K562 (cell line): ENCODE measurements around the gene GPN3. TPM values are rescaled to one million over a fixed set of nuclear protein-coding genes. Genes with fewer than 3 reads are reported as not detected.

Source experiments
- ATAC-seq: fragments of 200-7000 bp; cut with Tn5 transposase; 3 replicates; pipeline ENCODE4 v1.9.1; 2020; ENCODE audit warnings: moderate library complexity
- Bru-seq: library from RNA; stranded (reverse); fragments of 400-500 nt; gene quantifications from one replicate; lab custom pipeline; 2021; lab: Mats Ljungman, UMichigan
- BruChase-seq, 2 experiments: library from RNA; stranded (reverse); fragments of 400-500 nt; gene quantifications; one replicate each; lab custom pipeline; 2021; lab: Mats Ljungman, UMichigan
- BruUV-seq: library from RNA; stranded (reverse); fragments of 400-500 nt; replicated peaks from 2 replicates; lab custom pipeline; 2021; lab: Mats Ljungman, UMichigan
- CTCF ChIA-PET: fragments of 300-600 bp; formaldehyde crosslinking; extraction: SDS; loops from one replicate; lab custom pipeline; 2021; ENCODE audit warnings: low intra/inter-chr PET ratio; lab: Yijun Ruan, JAX
- POLR2A ChIA-PET: fragments of 300-600, 350-650 bp; sonication (Branson Sonifier 250); formaldehyde crosslinking; extraction: SDS; loops from one replicate; lab custom pipeline; 2021; ENCODE audit warnings: antibody characterized with exemption, inconsistent platforms; lab: Yijun Ruan, JAX
- DNase-seq, 4 experiments: peaks; one replicate each; pipeline versions ENCODE4 v3.0.0 to v3.0.0-alpha.2; 2011 to 2018; ENCODE audit warnings: low spot score in 3 of 4, mixed read lengths in 3 of 4; ENCODE audit errors: extremely low read depth in 1 of 4
- FAIRE-seq: peaks from 2 replicates; lab custom pipeline; 2011; peaks lifted over from hg19 to GRCh38; lab: Jason Lieb, UNC
- H2AFZ ChIP-seq: 2 replicates; pipeline ENCODE4 v1.6.0; 2011; ENCODE audit warnings: low read depth, low read length, control low read depth, inconsistent platforms
- H3K27ac ChIP-seq: fragments of 200-600 bp; 3 replicates; pipeline ENCODE4 v1.8.0; 2011; ENCODE audit warnings: low read depth, mild to moderate bottlenecking, control low read depth, inconsistent platforms, low read length, moderate library complexity, mixed read lengths; ENCODE audit errors: extremely low read depth
- H3K27me3 ChIP-seq, 2 experiments: fragments of 300-600 bp in 1 of 2; 2 replicates in 1 of 2; 3 replicates in 1 of 2; pipeline versions ENCODE4 v1.6.0 to v1.8.0; 2011; ENCODE audit warnings: inconsistent platforms in 2 of 2, low read length in 2 of 2, mild to moderate bottlenecking in 1 of 2, mixed read lengths in 1 of 2, moderate library complexity in 1 of 2; ENCODE audit not compliant: control insufficient read depth in 2 of 2, insufficient read depth in 2 of 2
- H3K36me3 ChIP-seq: fragments of 300-600 bp; 3 replicates; pipeline ENCODE4 v1.8.0; 2011; ENCODE audit warnings: mild to moderate bottlenecking, low read length, inconsistent platforms; ENCODE audit not compliant: control insufficient read depth, insufficient read depth
- H3K4me1 ChIP-seq, 2 experiments: fragments of 200-600 bp in 1 of 2; replicated peaks in 1 of 2; 2 replicates in 1 of 2; 3 replicates in 1 of 2; pipeline versions ENCODE4 v1.5.1 to v1.8.0; 2011; ENCODE audit warnings: inconsistent platforms in 2 of 2, low read length in 2 of 2, mild to moderate bottlenecking in 1 of 2, mixed read lengths in 1 of 2, moderate library complexity in 1 of 2; ENCODE audit not compliant: control insufficient read depth in 2 of 2, insufficient read depth in 2 of 2
- H3K4me2 ChIP-seq: 2 replicates; pipeline ENCODE4 v1.6.1; 2011; ENCODE audit warnings: low read length, control low read depth, inconsistent platforms, mixed read lengths; ENCODE audit not compliant: insufficient read depth
- H3K4me3 ChIP-seq: fragments of 200-600 bp; sonication (generic), shearing (Covaris generic); 2 replicates; pipeline ENCODE4 v1.5.1; 2016; ENCODE audit warnings: control low read depth, inconsistent platforms
- H3K79me2 ChIP-seq: fragments of 200-600 bp; 3 replicates; pipeline ENCODE4 v1.8.0; 2011; ENCODE audit warnings: low read length, inconsistent platforms; ENCODE audit not compliant: control insufficient read depth, insufficient read depth
- H3K9ac ChIP-seq, 2 experiments: 2 replicates each; pipeline versions ENCODE4 v1.6.0 to v1.6.1; 2011; ENCODE audit warnings: low read depth in 2 of 2, low read length in 2 of 2, control low read depth in 1 of 2, inconsistent platforms in 1 of 2, mild to moderate bottlenecking in 1 of 2, mixed read lengths in 1 of 2; ENCODE audit not compliant: insufficient read depth in 1 of 2
- H3K9me1 ChIP-seq: one replicate; pipeline ENCODE4 v1.6.0; 2011; ENCODE audit warnings: inconsistent platforms, mild to moderate bottlenecking, low read length, moderate library complexity; ENCODE audit not compliant: control insufficient read depth, insufficient read depth
- H3K9me3 ChIP-seq: replicated peaks from 2 replicates; pipeline ENCODE4 v1.5.1; 2011; ENCODE audit warnings: low read depth, low read length, inconsistent platforms; ENCODE audit not compliant: control insufficient read depth, insufficient read depth
- H4K20me1 ChIP-seq: replicated peaks from 2 replicates; pipeline ENCODE4 v1.6.1; 2011; ENCODE audit warnings: low read length, inconsistent platforms, mixed read lengths; ENCODE audit not compliant: control insufficient read depth, insufficient read depth
- BMI1 ChIP-seq: fragments of 150-350 bp; IDR thresholded peaks from 2 replicates; pipeline ENCODE4 v1.6.1; 2014; ENCODE audit warnings: low read length
- HIVEP1 ChIP-seq: fragments of 250-450 bp; sonication (Bioruptor Pico); IDR thresholded peaks from 2 replicates; pipeline ENCODE4 v1.4.0; 2020; ENCODE audit warnings: mild to moderate bottlenecking
- MAFG ChIP-seq: fragments of 450-650 bp; conservative IDR thresholded peaks from 2 replicates; pipeline ENCODE4 v1.6.1; 2016; ENCODE audit warnings: missing genetic modification characterization, missing compliant biosample characterization
- MXI1 ChIP-seq: IDR thresholded peaks from 2 replicates; pipeline ENCODE4 v1.6.1; 2011; ENCODE audit warnings: low read depth, mild to moderate bottlenecking, improper control_type of control experiment, low read length
- ZNF23 ChIP-seq: fragments of 250-450 bp; sonication (Bioruptor Pico); IDR thresholded peaks from 2 replicates; pipeline ENCODE4 v1.4.0; 2020; ENCODE audit warnings: mild to moderate bottlenecking
- ZNF586 ChIP-seq: fragments of 450-650 bp; formaldehyde crosslinking; conservative IDR thresholded peaks from 2 replicates; pipeline ENCODE4 v1.4.0; 2020; ENCODE audit warnings: mild to moderate bottlenecking, moderate library complexity
- WGBS: fragments of 100-300 bp; shearing (Covaris generic); methylation state at CpG from one replicate; pipeline ENCODE4 v1.1.6; 2016; ENCODE audit warnings: low coverage, mixed read lengths; ENCODE audit not compliant: insufficient coverage; ENCODE audit errors: missing lambda C conversion rate; 5-methylcytosine and 5-hydroxymethylcytosine counted together
- in situ Hi-C: fragments of 300-500 bp; cut with MboI; formaldehyde crosslinking; loops from 4 replicates; pipeline ENCODE4 v1.15.0; 2018; ENCODE audit warnings: inconsistent platforms, mixed read lengths
- intact Hi-C: fragments of 100-400 bp; cut with micrococcal nuclease; formaldehyde crosslinking; loops from 2 replicates; pipeline ENCODE4 v1.14.2; 2022
- long read RNA-seq, 3 experiments: library from polyadenylated mRNA in 2 of 3; library from RNA in 1 of 3; unstranded in 2 of 3; stranded (forward) in 1 of 3; transcript quantifications; one replicate each; pipeline ENCODE4 v2.0.0, GENCODE V29; 2019 to 2022
- polyA minus RNA-seq, 3 experiments: library from RNA; depleted of rRNA, polyadenylated mRNA; stranded (reverse); fragments of >200 nt; gene quantifications; 2 replicates each; pipeline ENCODE4 v1.2.3, GENCODE V29; 2011
- polyA plus RNA-seq, 8 experiments: library from polyadenylated mRNA; depleted of rRNA in 4 of 8; stranded (reverse) in 5 of 8; unstranded in 3 of 8; fragments of >200 nt; fragmentation: Nextera tagmentation in 2 of 8; fragmentation: Illumina TruSeq in 1 of 8; extraction: Ambion mirVana in 2 of 8; extraction: Trizol in 1 of 8; gene quantifications; 2 replicates each; pipeline versions ENCODE4 v1.2.1 to v1.2.3, GENCODE V29; 2011 to 2014; ENCODE audit warnings: inconsistent platforms in 1 of 8, missing spikeins in 1 of 8
- total RNA-seq, 7 experiments: library from RNA; depleted of rRNA in 6 of 7; stranded (reverse); fragments of >200 nt in 6 of 7; fragmentation: Illumina TruSeq in 2 of 7; extraction: Trizol in 2 of 7; gene quantifications; 2 replicates each; pipeline versions ENCODE4 v1.2.1 to v1.2.3, GENCODE V29; 2011 to 2021; ENCODE audit warnings: low replicate concordance in 1 of 7
- TF ChIP-seq, protein P1 (sequence below): fragments of 450-650 bp; IDR thresholded peaks from 2 replicates; pipeline ENCODE4 v1.6.1; 2016; ENCODE audit warnings: antibody characterized with exemption
- TF ChIP-seq, protein P2 (sequence below): fragments of 450-650 bp; formaldehyde crosslinking; IDR thresholded peaks from 2 replicates; pipeline ENCODE4 v1.4.0; 2020; ENCODE audit warnings: mild to moderate bottlenecking, moderate library complexity

The GPN3 gene
- total RNA-seq (2011; cell fraction: chromatin; rRNA removed; ENCODE audit: low replicate concordance) = 16.0 and 19.8 TPM in 2 replicates
- 9.7 and 11.7 TPM in 2 replicates for total RNA-seq (2011; cell fraction: nucleolus; rRNA removed)
- 21.8 and 23.8 TPM in 2 replicates for total RNA-seq (2011; cell fraction: nucleoplasm; rRNA removed)
- total RNA-seq (2014; rRNA removed) (33.2 and 35.8 TPM in 2 replicates), total RNA-seq (2014; rRNA removed; fragmentation: Illumina TruSeq; extraction: Trizol) (65.6 and 70.8 TPM in 2 replicates), total RNA-seq (2015; rRNA removed; fragmentation: Illumina TruSeq; extraction: Trizol) (51.4 and 55.5 TPM in 2 replicates), total RNA-seq (2021) (59.6 and 64.2 TPM in 2 replicates), polyA plus RNA-seq (2011; rRNA removed) (54.3 and 92.3 TPM in 2 replicates), polyA plus RNA-seq (2014; fragmentation: Illumina TruSeq; extraction: Trizol) (55.7 and 57.1 TPM in 2 replicates), polyA plus RNA-seq (2014; fragmentation: Nextera tagmentation; extraction: Ambion mirVana) (100 to 1,000 TPM; 105 to 123 TPM), polyA plus RNA-seq (2014; rRNA removed) (43.8 and 48.3 TPM in 2 replicates), polyA minus RNA-seq (2011; rRNA and poly(A)+ RNA removed) (73.8 and 103 TPM in 2 replicates), Bru-seq, nascent RNA (percentile 75 among the genes with signal in this experiment), BruChase-seq, experiment 1, labeled RNA remaining after a 2-hour chase (percentile 73 among the genes with signal in this experiment), BruChase-seq, experiment 2, labeled RNA remaining after a 6-hour chase (percentile 76 among the genes with signal in this experiment)
- polyA plus RNA-seq (2011; cell fraction: cytosol; rRNA removed) = 32.3 and 92.3 TPM in 2 replicates
- polyA plus RNA-seq (2011; cell fraction: nucleus; rRNA removed) = 14.6 and 29.3 TPM in 2 replicates
- 36.9 and 61.6 TPM in 2 replicates for polyA plus RNA-seq (2012)
- polyA minus RNA-seq (2011; cell fraction: cytosol; rRNA and poly(A)+ RNA removed) = 20.8 and 31.5 TPM in 2 replicates
- polyA minus RNA-seq (2011; cell fraction: nucleus; rRNA and poly(A)+ RNA removed) = 9.2 and 22.0 TPM in 2 replicates
- long read RNA-seq, experiment 1, transcript GPN3-201 (8 exons, 1,468 nt) = major isoform, 148 of 177 reads
- long read RNA-seq, experiment 1, transcript GPN3-202 (8 exons, 1,491 nt) = minor isoform, 10 of 177 reads
- long read RNA-seq, experiment 1, partial matches to known transcripts = 4 of 177 reads
- long read RNA-seq, experiment 1, other reads (novel, unspliced or antisense) = 14 of 177 reads
- long read RNA-seq, experiment 2, transcript GPN3-201 (8 exons, 1,468 nt) = major isoform, 47 of 76 reads
- long read RNA-seq, experiment 2, partial matches to known transcripts = 24 of 76 reads
- long read RNA-seq, experiment 2, other reads (novel, unspliced or antisense) = 4 of 76 reads
- long read RNA-seq, experiment 3, transcript GPN3-201 (8 exons, 1,468 nt) = major isoform, 85 of 115 reads
- long read RNA-seq, experiment 3, partial matches to known transcripts = 19 of 115 reads
- long read RNA-seq, experiment 3, other reads (novel, unspliced or antisense) = 8 of 115 reads

DNA sequence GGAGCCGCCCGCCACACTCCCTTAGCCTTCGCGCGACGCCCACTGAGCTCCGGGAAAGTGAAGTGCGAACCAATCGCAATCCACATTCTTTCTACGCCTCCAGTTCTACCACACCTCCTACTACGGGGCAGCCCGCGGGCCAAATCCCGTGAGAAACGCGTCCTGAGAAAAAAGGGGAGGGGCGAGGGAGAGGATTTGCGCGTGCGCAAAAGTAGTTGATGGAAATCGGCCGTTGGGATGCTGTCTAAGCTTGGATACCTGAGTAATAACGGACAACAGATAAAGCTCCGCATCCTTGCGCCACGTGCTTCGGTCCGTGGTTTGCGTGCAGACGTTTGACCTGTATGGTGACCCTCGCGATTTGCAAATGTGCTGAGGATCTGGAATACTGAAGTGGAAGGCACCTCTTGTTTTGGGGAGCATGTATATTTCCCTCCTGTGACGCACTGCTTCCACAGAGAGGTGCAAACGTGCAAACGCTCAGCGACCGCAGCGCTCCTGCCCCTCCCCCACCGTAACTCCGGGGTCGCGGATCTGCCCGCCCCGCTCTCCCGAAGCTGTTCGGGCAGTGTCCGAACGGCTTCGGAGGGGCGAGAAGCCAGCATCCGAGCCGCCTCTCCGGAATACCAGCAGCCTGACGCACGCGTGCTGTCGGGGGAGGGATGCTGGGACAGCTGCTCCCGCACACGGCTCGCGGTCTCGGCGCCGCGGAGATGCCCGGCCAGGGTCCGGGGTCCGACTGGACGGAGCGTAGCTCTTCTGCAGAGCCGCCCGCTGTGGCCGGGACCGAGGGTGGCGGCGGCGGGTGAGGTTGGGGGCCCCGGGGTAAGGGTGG, at the start of gene GPN3, which contains the start of gene FAM216A:
Gene GPN3, minus strand, starts transcription at position 44 of the 835 bp plus-strand sequence. CDS start 54 bp downstream, outside the sequence.
Gene FAM216A, plus strand, starts transcription at position 632 of the 835 bp plus-strand sequence. Its CDS starts 31 bp downstream, at position 663.
- peak; percentile 99 for FAIRE-seq
- TF ChIP-seq MAFG = no peak
- 0 out of 2 replicates have a peak, but pooled peaks have one; percentile 12 for TF ChIP-seq MXI1
- no peak for TF ChIP-seq ZNF23
- TF ChIP-seq BMI1 = no peak
- no peak for TF ChIP-seq HIVEP1 (CRISPR knock-in tag)
- TF ChIP-seq ZNF586 (CRISPR knock-in tag) = no peak
- TF ChIP-seq, protein P1, sequence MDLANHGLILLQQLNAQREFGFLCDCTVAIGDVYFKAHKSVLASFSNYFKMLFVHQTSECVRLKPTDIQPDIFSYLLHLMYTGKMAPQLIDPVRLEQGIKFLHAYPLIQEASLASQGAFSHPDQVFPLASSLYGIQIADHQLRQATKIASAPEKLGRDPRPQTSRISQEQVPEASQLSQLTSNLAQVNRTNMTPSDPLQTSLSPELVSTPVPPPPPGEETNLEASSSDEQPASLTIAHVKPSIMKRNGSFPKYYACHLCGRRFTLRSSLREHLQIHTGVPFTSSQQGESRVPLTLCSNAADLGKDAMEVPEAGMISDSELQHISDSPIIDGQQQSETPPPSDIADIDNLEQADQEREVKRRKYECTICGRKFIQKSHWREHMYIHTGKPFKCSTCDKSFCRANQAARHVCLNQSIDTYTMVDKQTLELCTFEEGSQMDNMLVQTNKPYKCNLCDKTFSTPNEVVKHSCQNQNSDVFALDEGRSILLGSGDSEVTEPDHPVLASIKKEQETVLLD = 0 out of 2 replicates have a peak, but pooled peaks have one; percentile 48
- TF ChIP-seq, protein P2, sequence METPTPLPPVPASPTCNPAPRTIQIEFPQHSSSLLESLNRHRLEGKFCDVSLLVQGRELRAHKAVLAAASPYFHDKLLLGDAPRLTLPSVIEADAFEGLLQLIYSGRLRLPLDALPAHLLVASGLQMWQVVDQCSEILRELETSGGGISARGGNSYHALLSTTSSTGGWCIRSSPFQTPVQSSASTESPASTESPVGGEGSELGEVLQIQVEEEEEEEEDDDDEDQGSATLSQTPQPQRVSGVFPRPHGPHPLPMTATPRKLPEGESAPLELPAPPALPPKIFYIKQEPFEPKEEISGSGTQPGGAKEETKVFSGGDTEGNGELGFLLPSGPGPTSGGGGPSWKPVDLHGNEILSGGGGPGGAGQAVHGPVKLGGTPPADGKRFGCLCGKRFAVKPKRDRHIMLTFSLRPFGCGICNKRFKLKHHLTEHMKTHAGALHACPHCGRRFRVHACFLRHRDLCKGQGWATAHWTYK (CRISPR knock-in tag) = no peak

More for the DNA sequence above, at the start of gene GPN3, which contains the start of gene FAM216A:
- Histone ChIP-seq H3K36me3 (peaks cover 29% of the 10 kb centered on the region; the same call in 2 of the 3 replicates), H3K79me2 (peaks cover 61% of the 10 kb centered on the region), H3K9me1 (no peaks in the 10 kb centered on the region), H3K27ac (peak within 1 kb of the TSS; percentile 97), H3K9me3 (no peaks in the 10 kb centered on the region), H3K4me1 (peaks cover 25 to 30% of the 10 kb centered on the region in 2 experiments; a peak in 4 of 5 replicates), H3K4me3 (peak within 1 kb of the TSS; percentile 59), H2AFZ (peak within 1 kb of the TSS; percentile 97), H4K20me1 (no peaks in the 10 kb centered on the region; the same call in 1 of the 2 replicates), H3K27me3 (no peaks in the 10 kb centered on the region), H3K4me2 (peak within 1 kb of the TSS; percentile 94), H3K9ac (peak within 1 kb of the TSS; percentile 89 to 99)
- ATAC-seq (peak; percentile 89), DNase-seq (peak; percentile 89 to 99 (median 93))
- ChIA-PET CTCF (interaction anchor here (0.5 to 3.0 kb wide), 3 partner anchors 132 to 227 kb away, joined by 4 to 15 read pairs (median 5); no protein-coding TSS in a partner anchor), POLR2A (interaction anchor here (0.6 to 3.1 kb wide), 21 partner anchors 9 to 591 kb away, joined by 3 to 22 read pairs (median 3); partner anchors contain the start of genes ARPC3, RAD9B, TCTN1 and VPS29)
- 1% methylated on average over 62 of the region's 78 CpGs for WGBS
- BruUV-seq = no TSS peak
- intact Hi-C loops = loop anchor here (1.0 to 2.0 kb wide), 3 partner anchors 18 to 132 kb away; partner anchors contain the start of genes ARPC3, RAD9B and VPS29
- in situ Hi-C loops = loop anchor here (5.0 kb wide), 1 partner anchor 139 kb away; no protein-coding TSS in a partner anchor
